K562 (cell line): ENCODE measurements around the gene SERTAD3. TPM values are rescaled to one million over a fixed set of nuclear protein-coding genes. Genes with fewer than 3 reads are reported as not detected.

ENCODE experiments used
- BMI1 ChIP-seq: fragments of 150-350 bp; IDR thresholded peaks from 2 replicates; pipeline ENCODE4 v1.6.1; 2014; ENCODE audit warnings: low read length
- ETV1 ChIP-seq: fragments of 450-650 bp; conservative IDR thresholded peaks from 2 replicates; pipeline ENCODE4 v1.6.1; 2016; ENCODE audit warnings: missing genetic modification characterization, control low read depth, low read depth, missing compliant biosample characterization
- FOSL1 ChIP-seq: fragments of 200-800 bp; sonication (Bioruptor generic); conservative IDR thresholded peaks from 2 replicates; pipeline ENCODE4 v1.6.1; 2016; ENCODE audit warnings: missing genetic modification characterization, missing compliant biosample characterization
- OTX1 ChIP-seq: fragments of 450-650 bp; formaldehyde crosslinking; IDR thresholded peaks from 2 replicates; pipeline ENCODE4 v1.4.0; 2022; ENCODE audit warnings: mild to moderate bottlenecking
- PTBP1 ChIP-seq: fragments of 200-400 bp; formaldehyde crosslinking; IDR thresholded peaks from 2 replicates; pipeline ENCODE4 v1.6.1; 2017; ENCODE audit warnings: low read depth, low read length
- SMAD4 ChIP-seq: fragments of 250-450 bp; sonication (Bioruptor Pico); conservative IDR thresholded peaks from 2 replicates; pipeline ENCODE4 v1.8.0; 2021; ENCODE audit warnings: inconsistent platforms, mild to moderate bottlenecking, moderate library complexity
- SMC3 ChIP-seq: conservative IDR thresholded peaks from 2 replicates; pipeline ENCODE4 v1.6.1; 2011; ENCODE audit warnings: low read depth, low read length, improper control_type of control experiment; ENCODE audit not compliant: insufficient read depth
- ZBTB7A ChIP-seq: IDR thresholded peaks from 2 replicates; pipeline ENCODE4 v1.6.1; 2011; ENCODE audit warnings: low read depth, mild to moderate bottlenecking, low read length, moderate library complexity, borderline replicate concordance; ENCODE audit not compliant: control insufficient read depth
- polyA plus RNA-seq, 8 experiments: library from polyadenylated mRNA; depleted of rRNA in 4 of 8; stranded (reverse) in 5 of 8; unstranded in 3 of 8; fragments of >200 nt; fragmentation: Nextera tagmentation in 2 of 8; fragmentation: Illumina TruSeq in 1 of 8; extraction: Ambion mirVana in 2 of 8; extraction: Trizol in 1 of 8; gene quantifications; 2 replicates each; pipeline versions ENCODE4 v1.2.1 to v1.2.3, GENCODE V29; 2011 to 2014; ENCODE audit warnings: inconsistent platforms in 1 of 8, missing spikeins in 1 of 8
- total RNA-seq, 7 experiments: library from RNA; depleted of rRNA in 6 of 7; stranded (reverse); fragments of >200 nt in 6 of 7; fragmentation: Illumina TruSeq in 2 of 7; extraction: Trizol in 2 of 7; gene quantifications; 2 replicates each; pipeline versions ENCODE4 v1.2.1 to v1.2.3, GENCODE V29; 2011 to 2021; ENCODE audit warnings: low replicate concordance in 1 of 7
- TF ChIP-seq, protein P1 (sequence below): fragments of 450-650 bp; formaldehyde crosslinking; conservative IDR thresholded peaks from 2 replicates; pipeline ENCODE4 v1.4.0; 2022; ENCODE audit warnings: mild to moderate bottlenecking, missing genetic modification characterization
- TF ChIP-seq, protein P2 (sequence below): fragments of 450-650 bp; formaldehyde crosslinking; IDR thresholded peaks from 2 replicates; pipeline ENCODE4 v1.4.0; 2022; ENCODE audit warnings: missing genetic modification characterization
- TF ChIP-seq, protein P3 (sequence below): fragments of 250-450 bp; sonication (Bioruptor Pico); IDR thresholded peaks from 2 replicates; pipeline ENCODE4 v1.4.0; 2020
- TF ChIP-seq, protein P4 (sequence below): fragments of 150-350 bp; conservative IDR thresholded peaks from 2 replicates; pipeline ENCODE4 v1.6.1; 2014; ENCODE audit warnings: low read length
- TF ChIP-seq, protein P5 (sequence below): fragments of 250-450 bp; sonication (Bioruptor Pico); IDR thresholded peaks from 2 replicates; pipeline ENCODE4 v1.5.0; 2021

SERTAD3 gene
- total and polyA plus RNA-seq, 9 of the 15 experiments (the other 6 are each of a cell fraction or from before 2014, with no cell fraction given), result 5.4 to 28.9 (median 17.5) TPM

DNA sequence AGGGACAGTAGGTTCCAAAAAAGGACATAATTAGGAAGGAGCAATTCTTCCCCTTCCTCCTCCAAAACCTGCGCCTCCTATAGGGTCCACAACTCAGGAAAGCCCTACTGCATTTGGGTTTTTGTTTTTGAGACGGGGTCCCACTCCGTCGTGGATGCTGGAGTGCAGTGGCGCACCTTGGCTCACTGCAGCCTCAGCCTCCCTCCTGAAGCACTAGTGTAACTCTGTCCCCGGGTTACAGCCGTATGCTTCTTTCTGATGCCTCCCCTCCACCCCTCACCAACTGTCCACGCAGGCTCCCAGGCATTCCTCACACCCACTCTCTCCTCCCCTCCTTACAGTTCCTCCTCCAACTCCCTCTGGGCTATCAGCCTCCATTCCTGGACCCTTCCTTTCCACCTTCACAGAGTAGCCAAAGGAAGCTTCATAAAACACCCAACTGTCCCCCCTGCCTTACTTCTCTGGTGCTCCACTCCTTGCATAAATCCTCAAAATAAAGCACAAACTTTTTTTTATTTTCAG is 2.2 kb upstream of the SERTAD3 start (continued):
- TF ChIP-seq, protein P1, sequence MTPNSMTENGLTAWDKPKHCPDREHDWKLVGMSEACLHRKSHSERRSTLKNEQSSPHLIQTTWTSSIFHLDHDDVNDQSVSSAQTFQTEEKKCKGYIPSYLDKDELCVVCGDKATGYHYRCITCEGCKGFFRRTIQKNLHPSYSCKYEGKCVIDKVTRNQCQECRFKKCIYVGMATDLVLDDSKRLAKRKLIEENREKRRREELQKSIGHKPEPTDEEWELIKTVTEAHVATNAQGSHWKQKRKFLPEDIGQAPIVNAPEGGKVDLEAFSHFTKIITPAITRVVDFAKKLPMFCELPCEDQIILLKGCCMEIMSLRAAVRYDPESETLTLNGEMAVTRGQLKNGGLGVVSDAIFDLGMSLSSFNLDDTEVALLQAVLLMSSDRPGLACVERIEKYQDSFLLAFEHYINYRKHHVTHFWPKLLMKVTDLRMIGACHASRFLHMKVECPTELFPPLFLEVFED, result peak; percentile 59; the same call in 1 of the 2 replicates
- TF ChIP-seq ZBTB7A (0 out of 2 replicates have a peak, but pooled peaks have one; percentile 10), BMI1 (no peak), FOSL1 (tag) (no peak), OTX1 (CRISPR knock-in tag) (peak; percentile 73), SMC3 (no peak), ETV1 (no peak), SMAD4 (CRISPR knock-in tag) (no peak), PTBP1 (0 out of 2 replicates have a peak, but pooled peaks have one; percentile 22)
- TF ChIP-seq, protein P2, sequence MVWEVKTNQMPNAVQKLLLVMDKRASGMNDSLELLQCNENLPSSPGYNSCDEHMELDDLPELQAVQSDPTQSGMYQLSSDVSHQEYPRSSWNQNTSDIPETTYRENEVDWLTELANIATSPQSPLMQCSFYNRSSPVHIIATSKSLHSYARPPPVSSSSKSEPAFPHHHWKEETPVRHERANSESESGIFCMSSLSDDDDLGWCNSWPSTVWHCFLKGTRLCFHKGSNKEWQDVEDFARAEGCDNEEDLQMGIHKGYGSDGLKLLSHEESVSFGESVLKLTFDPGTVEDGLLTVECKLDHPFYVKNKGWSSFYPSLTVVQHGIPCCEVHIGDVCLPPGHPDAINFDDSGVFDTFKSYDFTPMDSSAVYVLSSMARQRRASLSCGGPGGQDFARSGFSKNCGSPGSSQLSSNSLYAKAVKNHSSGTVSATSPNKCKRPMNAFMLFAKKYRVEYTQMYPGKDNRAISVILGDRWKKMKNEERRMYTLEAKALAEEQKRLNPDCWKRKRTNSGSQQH (CRISPR knock-in tag), result peak; percentile 92
- TF ChIP-seq, protein P3, sequence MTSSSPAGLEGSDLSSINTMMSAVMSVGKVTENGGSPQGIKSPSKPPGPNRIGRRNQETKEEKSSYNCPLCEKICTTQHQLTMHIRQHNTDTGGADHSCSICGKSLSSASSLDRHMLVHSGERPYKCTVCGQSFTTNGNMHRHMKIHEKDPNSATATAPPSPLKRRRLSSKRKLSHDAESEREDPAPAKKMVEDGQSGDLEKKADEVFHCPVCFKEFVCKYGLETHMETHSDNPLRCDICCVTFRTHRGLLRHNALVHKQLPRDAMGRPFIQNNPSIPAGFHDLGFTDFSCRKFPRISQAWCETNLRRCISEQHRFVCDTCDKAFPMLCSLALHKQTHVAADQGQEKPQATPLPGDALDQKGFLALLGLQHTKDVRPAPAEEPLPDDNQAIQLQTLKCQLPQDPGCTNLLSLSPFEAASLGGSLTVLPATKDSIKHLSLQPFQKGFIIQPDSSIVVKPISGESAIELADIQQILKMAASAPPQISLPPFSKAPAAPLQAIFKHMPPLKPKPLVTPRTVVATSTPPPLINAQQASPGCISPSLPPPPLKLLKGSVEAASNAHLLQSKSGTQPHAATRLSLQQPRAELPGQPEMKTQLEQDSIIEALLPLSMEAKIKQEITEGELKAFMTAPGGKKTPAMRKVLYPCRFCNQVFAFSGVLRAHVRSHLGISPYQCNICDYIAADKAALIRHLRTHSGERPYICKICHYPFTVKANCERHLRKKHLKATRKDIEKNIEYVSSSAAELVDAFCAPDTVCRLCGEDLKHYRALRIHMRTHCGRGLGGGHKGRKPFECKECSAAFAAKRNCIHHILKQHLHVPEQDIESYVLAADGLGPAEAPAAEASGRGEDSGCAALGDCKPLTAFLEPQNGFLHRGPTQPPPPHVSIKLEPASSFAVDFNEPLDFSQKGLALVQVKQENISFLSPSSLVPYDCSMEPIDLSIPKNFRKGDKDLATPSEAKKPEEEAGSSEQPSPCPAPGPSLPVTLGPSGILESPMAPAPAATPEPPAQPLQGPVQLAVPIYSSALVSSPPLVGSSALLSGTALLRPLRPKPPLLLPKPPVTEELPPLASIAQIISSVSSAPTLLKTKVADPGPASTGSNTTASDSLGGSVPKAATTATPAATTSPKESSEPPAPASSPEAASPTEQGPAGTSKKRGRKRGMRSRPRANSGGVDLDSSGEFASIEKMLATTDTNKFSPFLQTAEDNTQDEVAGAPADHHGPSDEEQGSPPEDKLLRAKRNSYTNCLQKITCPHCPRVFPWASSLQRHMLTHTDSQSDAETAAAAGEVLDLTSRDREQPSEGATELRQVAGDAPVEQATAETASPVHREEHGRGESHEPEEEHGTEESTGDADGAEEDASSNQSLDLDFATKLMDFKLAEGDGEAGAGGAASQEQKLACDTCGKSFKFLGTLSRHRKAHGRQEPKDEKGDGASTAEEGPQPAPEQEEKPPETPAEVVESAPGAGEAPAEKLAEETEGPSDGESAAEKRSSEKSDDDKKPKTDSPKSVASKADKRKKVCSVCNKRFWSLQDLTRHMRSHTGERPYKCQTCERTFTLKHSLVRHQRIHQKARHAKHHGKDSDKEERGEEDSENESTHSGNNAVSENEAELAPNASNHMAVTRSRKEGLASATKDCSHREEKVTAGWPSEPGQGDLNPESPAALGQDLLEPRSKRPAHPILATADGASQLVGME, result no peak
- TF ChIP-seq, protein P4, sequence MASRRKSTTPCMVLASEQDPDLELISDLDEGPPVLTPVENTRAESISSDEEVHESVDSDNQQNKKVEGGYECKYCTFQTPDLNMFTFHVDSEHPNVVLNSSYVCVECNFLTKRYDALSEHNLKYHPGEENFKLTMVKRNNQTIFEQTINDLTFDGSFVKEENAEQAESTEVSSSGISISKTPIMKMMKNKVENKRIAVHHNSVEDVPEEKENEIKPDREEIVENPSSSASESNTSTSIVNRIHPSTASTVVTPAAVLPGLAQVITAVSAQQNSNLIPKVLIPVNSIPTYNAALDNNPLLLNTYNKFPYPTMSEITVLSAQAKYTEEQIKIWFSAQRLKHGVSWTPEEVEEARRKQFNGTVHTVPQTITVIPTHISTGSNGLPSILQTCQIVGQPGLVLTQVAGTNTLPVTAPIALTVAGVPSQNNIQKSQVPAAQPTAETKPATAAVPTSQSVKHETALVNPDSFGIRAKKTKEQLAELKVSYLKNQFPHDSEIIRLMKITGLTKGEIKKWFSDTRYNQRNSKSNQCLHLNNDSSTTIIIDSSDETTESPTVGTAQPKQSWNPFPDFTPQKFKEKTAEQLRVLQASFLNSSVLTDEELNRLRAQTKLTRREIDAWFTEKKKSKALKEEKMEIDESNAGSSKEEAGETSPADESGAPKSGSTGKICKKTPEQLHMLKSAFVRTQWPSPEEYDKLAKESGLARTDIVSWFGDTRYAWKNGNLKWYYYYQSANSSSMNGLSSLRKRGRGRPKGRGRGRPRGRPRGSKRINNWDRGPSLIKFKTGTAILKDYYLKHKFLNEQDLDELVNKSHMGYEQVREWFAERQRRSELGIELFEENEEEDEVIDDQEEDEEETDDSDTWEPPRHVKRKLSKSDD, result no peak
- TF ChIP-seq, protein P5, sequence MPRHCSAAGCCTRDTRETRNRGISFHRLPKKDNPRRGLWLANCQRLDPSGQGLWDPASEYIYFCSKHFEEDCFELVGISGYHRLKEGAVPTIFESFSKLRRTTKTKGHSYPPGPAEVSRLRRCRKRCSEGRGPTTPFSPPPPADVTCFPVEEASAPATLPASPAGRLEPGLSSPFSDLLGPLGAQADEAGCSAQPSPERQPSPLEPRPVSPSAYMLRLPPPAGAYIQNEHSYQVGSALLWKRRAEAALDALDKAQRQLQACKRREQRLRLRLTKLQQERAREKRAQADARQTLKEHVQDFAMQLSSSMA (CRISPR knock-in tag), result peak; percentile 59; the same call in 1 of the 2 replicates
